Ishikawa (cell line): Measurements from ENCODE around the gene IGLL5.

ENCODE experiments used
- CEBPB ChIP-seq: IDR thresholded peaks from 2 replicates; pipeline ENCODE4 v1.6.1; 2012
- MAX ChIP-seq: IDR thresholded peaks from 2 replicates; pipeline ENCODE4 v1.6.1; 2012
- RAD21 ChIP-seq: IDR thresholded peaks from 2 replicates; pipeline ENCODE4 v1.6.1; 2012; ENCODE audit warnings: low read depth
- REST ChIP-seq: IDR thresholded peaks from 2 replicates; pipeline ENCODE4 v1.6.1; 2012; ENCODE audit warnings: low read depth, mild to moderate bottlenecking
- TEAD4 ChIP-seq: IDR thresholded peaks from 2 replicates; pipeline ENCODE4 v1.6.1; 2012

GRCh38 chr22:22883090-22883727, 4.4 kb upstream of the IGLL5 start:
- TF ChIP-seq REST (no peak), CEBPB (no peak), MAX (no peak), RAD21 (no peak), TEAD4 (no peak)
